ENCODE data around the gene GTF2B. TPM values are rescaled to one million over a fixed set of nuclear protein-coding genes. Genes with fewer than 3 reads are reported as not detected.
"Not testable (repeated sequence)": the region's sequence is repeated elsewhere in the genome, so short reads cannot be mapped to it uniquely, and the experiment has no call there.

The GTF2B gene, protein sequence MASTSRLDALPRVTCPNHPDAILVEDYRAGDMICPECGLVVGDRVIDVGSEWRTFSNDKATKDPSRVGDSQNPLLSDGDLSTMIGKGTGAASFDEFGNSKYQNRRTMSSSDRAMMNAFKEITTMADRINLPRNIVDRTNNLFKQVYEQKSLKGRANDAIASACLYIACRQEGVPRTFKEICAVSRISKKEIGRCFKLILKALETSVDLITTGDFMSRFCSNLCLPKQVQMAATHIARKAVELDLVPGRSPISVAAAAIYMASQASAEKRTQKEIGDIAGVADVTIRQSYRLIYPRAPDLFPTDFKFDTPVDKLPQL
- total RNA-seq (32.0 and 36.8 TPM in 2 replicates), polyA plus RNA-seq (29.2 and 78.0 TPM in 2 replicates), polyA minus RNA-seq (23.1 and 41.3 TPM in 2 replicates)
- total RNA-seq (2013), result 66.1 TPM

- intact Hi-C loops (cut with micrococcal nuclease), result loop anchor here (1.0 to 5.0 kb wide), 7 partner anchors 101 to 1977 kb away; partner anchors contain the start of genes GBP1, HS2ST1, KYAT3 and LRRC8B
- peak within 1 kb of the TSS; percentile 97 for H3K27ac Mint-ChIP-seq
- POLR2A ChIA-PET, result interaction anchor here (0.6 to 3.0 kb wide), 5 partner anchors 27 to 1110 kb away, joined by 3 to 21 read pairs (median 4); partner anchors contain the start of gene PKN2
Observed at GRCh38 chr1:88891318-88891950, at the start of gene GTF2B. Gene GTF2B, minus strand, starts transcription at chr1:88891567. Its CDS starts 68 bp downstream, at chr1:88891499.

GRCh38 chr1:88938528-88938927, 47.2 kb upstream of the GTF2B start:
- H3K27me3 Mint-ChIP-seq; H3K4me1 Mint-ChIP-seq; H3K79me2 ChIP-seq (ENCODE audit: control insufficient read depth, insufficient read depth, low read length); CTCF ChIA-PET; DNase-seq; H3K9me3 Mint-ChIP-seq (ENCODE audit: insufficient read depth); H3K4me2 ChIP-seq (replicated peaks; ENCODE audit: low read depth, low read length, poor library complexity, severe bottlenecking); intact Hi-C loops (cut with micrococcal nuclease); H3K9ac ChIP-seq (ENCODE audit: low read length); ATAC-seq (ENCODE audit: low read depth); H3K4me3 Mint-ChIP-seq; H4K20me1 ChIP-seq (ENCODE audit: control insufficient read depth, insufficient read depth, low read length, poor library complexity, severe bottlenecking); H3K27me3 ChIP-seq (replicated peaks in 1 of 4; ENCODE audit: control extremely low read depth in 1 of 4, control insufficient read depth in 3 of 4, insufficient read depth in 4 of 4, low read length in 3 of 4); H3K4me1 ChIP-seq (ENCODE audit: control insufficient read depth in 2 of 2, insufficient read depth in 2 of 2, low read length in 2 of 2); H3K27ac ChIP-seq (ENCODE audit: low read length in 2 of 2); H3K4me3 ChIP-seq (ENCODE audit: control extremely low read depth in 1 of 5, extremely low read depth in 1 of 5, insufficient read depth in 1 of 5, low read depth in 2 of 5, low read length in 4 of 5); POLR2A ChIA-PET; H3K9me3 ChIP-seq (ENCODE audit: control extremely low read depth in 1 of 3, control insufficient read depth in 2 of 3, insufficient read depth in 1 of 3, low read length in 2 of 3); H3K27ac Mint-ChIP-seq; H2AFZ ChIP-seq (ENCODE audit: insufficient read depth, low read depth, low read length, poor library complexity, severe bottlenecking): not testable (repeated sequence)
- peaks cover 0 to 46% of the 10 kb centered on the region in 2 experiments for H3K36me3 ChIP-seq (replicated peaks in 1 of 2; ENCODE audit: control extremely low read depth in 1 of 2, control insufficient read depth in 1 of 2, extremely low read depth in 1 of 2, insufficient read depth in 2 of 2, low read length in 1 of 2)
- WGBS (ENCODE audit: insufficient coverage), result no CpG with 5 or more reads among the region's 1 CpG

More at GRCh38 chr1:88891318-88891950, at the start of gene GTF2B:
- TF ChIP-seq EZH2 (IDR thresholded peaks at IDR 0.05; ENCODE audit: borderline replicate concordance, insufficient read depth, low read depth, low read length, poor library complexity, severe bottlenecking), result no peak
- TF ChIP-seq, protein P1, sequence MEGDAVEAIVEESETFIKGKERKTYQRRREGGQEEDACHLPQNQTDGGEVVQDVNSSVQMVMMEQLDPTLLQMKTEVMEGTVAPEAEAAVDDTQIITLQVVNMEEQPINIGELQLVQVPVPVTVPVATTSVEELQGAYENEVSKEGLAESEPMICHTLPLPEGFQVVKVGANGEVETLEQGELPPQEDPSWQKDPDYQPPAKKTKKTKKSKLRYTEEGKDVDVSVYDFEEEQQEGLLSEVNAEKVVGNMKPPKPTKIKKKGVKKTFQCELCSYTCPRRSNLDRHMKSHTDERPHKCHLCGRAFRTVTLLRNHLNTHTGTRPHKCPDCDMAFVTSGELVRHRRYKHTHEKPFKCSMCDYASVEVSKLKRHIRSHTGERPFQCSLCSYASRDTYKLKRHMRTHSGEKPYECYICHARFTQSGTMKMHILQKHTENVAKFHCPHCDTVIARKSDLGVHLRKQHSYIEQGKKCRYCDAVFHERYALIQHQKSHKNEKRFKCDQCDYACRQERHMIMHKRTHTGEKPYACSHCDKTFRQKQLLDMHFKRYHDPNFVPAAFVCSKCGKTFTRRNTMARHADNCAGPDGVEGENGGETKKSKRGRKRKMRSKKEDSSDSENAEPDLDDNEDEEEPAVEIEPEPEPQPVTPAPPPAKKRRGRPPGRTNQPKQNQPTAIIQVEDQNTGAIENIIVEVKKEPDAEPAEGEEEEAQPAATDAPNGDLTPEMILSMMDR (IDR thresholded peaks at IDR 0.05), result no peak
- Mint-ChIP-seq H3K9me3 (ENCODE audit: insufficient read depth) (no peaks in the 10 kb centered on the region), H3K4me3 (peak within 1 kb of the TSS; percentile 95), H3K4me1 (peaks cover 39% of the 10 kb centered on the region), H3K27me3 (no peaks in the 10 kb centered on the region)
- Histone ChIP-seq H3K27ac (ENCODE audit: low read length in 2 of 2) (peak within 1 kb of the TSS; percentile 83 to 89), H4K20me1 (ENCODE audit: control insufficient read depth, insufficient read depth, low read length, poor library complexity, severe bottlenecking) (peaks cover 22% of the 10 kb centered on the region), H2AFZ (ENCODE audit: insufficient read depth, low read depth, low read length, poor library complexity, severe bottlenecking) (peak within 1 kb of the TSS; percentile 86), H3K4me2 (replicated peaks; ENCODE audit: low read depth, low read length, poor library complexity, severe bottlenecking) (peak within 1 kb of the TSS; percentile 81), H3K4me3 (ENCODE audit: control extremely low read depth in 1 of 5, extremely low read depth in 1 of 5, insufficient read depth in 1 of 5, low read depth in 2 of 5, low read length in 4 of 5) (peak within 1 kb of the TSS; percentile 84 to 99 (median 89)), H3K4me1 (ENCODE audit: control insufficient read depth in 2 of 2, insufficient read depth in 2 of 2, low read length in 2 of 2) (peaks cover 19 to 28% of the 10 kb centered on the region in 2 donors), H3K36me3 (replicated peaks in 1 of 2; ENCODE audit: control extremely low read depth in 1 of 2, control insufficient read depth in 1 of 2, extremely low read depth in 1 of 2, insufficient read depth in 2 of 2, low read length in 1 of 2) (peaks cover 0 to 9% of the 10 kb centered on the region in 2 experiments), H3K79me2 (ENCODE audit: control insufficient read depth, insufficient read depth, low read length) (peaks cover 45% of the 10 kb centered on the region), H3K9ac (ENCODE audit: low read length) (peak within 1 kb of the TSS; percentile 91), H3K9me3 (ENCODE audit: control extremely low read depth in 1 of 3, control insufficient read depth in 2 of 3, insufficient read depth in 1 of 3, low read length in 2 of 3) (no peaks in the 10 kb centered on the region), H3K27me3 (replicated peaks in 1 of 4; ENCODE audit: control extremely low read depth in 1 of 4, control insufficient read depth in 3 of 4, insufficient read depth in 4 of 4, low read length in 3 of 4) (no peaks in the 10 kb centered on the region)
- CTCF ChIA-PET, result interaction anchor here (0.6 to 1.9 kb wide), 4 partner anchors 11 to 93 kb away, joined by 3 to 10 read pairs (median 4); no protein-coding TSS in a partner anchor
- ATAC-seq (ENCODE audit: low read depth) (peak; percentile 92), DNase-seq (peak; percentile 98)
- 0% methylated on average over 44 of the region's 47 CpGs for WGBS (ENCODE audit: insufficient coverage)
